ENCODE data around the gene TLDC2. TPM values are rescaled to one million over a fixed set of nuclear protein-coding genes. Genes with fewer than 3 reads are reported as not detected.
"Not testable (repeated sequence)": the region's sequence is repeated elsewhere in the genome, so short reads cannot be mapped to it uniquely, and the experiment has no call there.

TLDC2 gene
- total RNA-seq, 4 donors from 2014 or later = not detected

- TF ChIP-seq EP300 (IDR thresholded peaks at IDR 0.05) = no peak
- TF ChIP-seq POLR2AphosphoS5 (IDR thresholded peaks at IDR 0.05) = no peak
- TF ChIP-seq POLR2A (IDR thresholded peaks at IDR 0.05) = no peak
- no peak for TF ChIP-seq CTCF (IDR thresholded peaks at IDR 0.05)
- DNase-seq (ENCODE audit: low spot score in 2 of 2) = no peak
- H3K4me1 ChIP-seq = peaks cover 16% of the 10 kb centered on the region
- WGBS = 83% methylated on average over 6 of the region's 6 CpGs
- H3K27me3 ChIP-seq = no peaks in the 10 kb centered on the region
- H3K4me3 ChIP-seq = no peak overlapping the region
- no peak overlapping the region for H3K27ac ChIP-seq
- H3K9me3 ChIP-seq = no peaks in the 10 kb centered on the region
- peaks cover 74% of the 10 kb centered on the region for H3K36me3 ChIP-seq
These were observed 50.8 kb downstream of the TLDC2 start for GRCh38 chr20:36926653-36927200.

GRCh38 chr20:36927704-36928103, 51.8 kb downstream of the TLDC2 start:
- Histone ChIP-seq H3K4me1 (peaks cover 19% of the 10 kb centered on the region), H3K4me3 (no peak overlapping the region), H3K9me3 (no peaks in the 10 kb centered on the region), H3K27me3 (no peaks in the 10 kb centered on the region), H3K36me3 (peaks cover 75% of the 10 kb centered on the region), H3K27ac (no peak overlapping the region)
- TF ChIP-seq CTCF (IDR thresholded peaks at IDR 0.05) (no peak), POLR2A (IDR thresholded peaks at IDR 0.05) (no peak), POLR2AphosphoS5 (IDR thresholded peaks at IDR 0.05) (no peak), EP300 (IDR thresholded peaks at IDR 0.05) (no peak)
- no peak for DNase-seq (ENCODE audit: low spot score in 2 of 2)
- WGBS = 81% methylated on average over 1 of the region's 1 CpG

- H3K27me3 ChIP-seq = no peaks in the 10 kb centered on the region
- TF ChIP-seq CTCF (IDR thresholded peaks at IDR 0.05) = no peak
- TF ChIP-seq POLR2A (IDR thresholded peaks at IDR 0.05) = no peak
- no peak for TF ChIP-seq POLR2AphosphoS5 (IDR thresholded peaks at IDR 0.05)
- no peak for TF ChIP-seq EP300 (IDR thresholded peaks at IDR 0.05)
- 74% methylated on average over 6 of the region's 6 CpGs for WGBS
- H3K4me3 ChIP-seq = no peak overlapping the region
- H3K27ac ChIP-seq = no peak overlapping the region
- H3K9me3 ChIP-seq = no peaks in the 10 kb centered on the region
- H3K36me3 ChIP-seq = peaks cover 74% of the 10 kb centered on the region
- H3K4me1 ChIP-seq = peaks cover 20% of the 10 kb centered on the region
- DNase-seq (ENCODE audit: low spot score in 2 of 2) = peak in 1 of 2 donors; percentile 55
These were observed 53.4 kb downstream of the TLDC2 start for GRCh38 chr20:36929290-36929689.

GRCh38 chr20:36929691-36930090, 53.8 kb downstream of the TLDC2 start:
- WGBS = 98% methylated on average over 6 of the region's 6 CpGs
- Histone ChIP-seq H3K27me3 (no peaks in the 10 kb centered on the region), H3K4me1 (peaks cover 20% of the 10 kb centered on the region), H3K27ac (no peak overlapping the region), H3K9me3 (no peaks in the 10 kb centered on the region), H3K4me3 (no peak overlapping the region), H3K36me3 (peaks cover 76% of the 10 kb centered on the region)
- peak in 1 of 2 donors; percentile 53 for DNase-seq (ENCODE audit: low spot score in 2 of 2)
- no peak for TF ChIP-seq EP300 (IDR thresholded peaks at IDR 0.05)

GRCh38 chr20:36932067-36932466, 56.1 kb downstream of the TLDC2 start:
- 77% methylated on average over 12 of the region's 12 CpGs for WGBS
- H3K4me3 ChIP-seq, H3K27me3 ChIP-seq, H3K27ac ChIP-seq, H3K9me3 ChIP-seq: not testable (repeated sequence)
- peaks cover 60% of the 10 kb centered on the region for H3K36me3 ChIP-seq
- H3K4me1 ChIP-seq = peaks cover 35% of the 10 kb centered on the region
- DNase-seq (ENCODE audit: low spot score in 2 of 2) = peak; percentile 39 to 72

- peaks cover 42% of the 10 kb centered on the region for H3K4me1 ChIP-seq
- no peaks in the 10 kb centered on the region for H3K27me3 ChIP-seq
- peaks cover 53% of the 10 kb centered on the region for H3K36me3 ChIP-seq
- DNase-seq (ENCODE audit: low spot score in 2 of 2) = peak in 1 of 2 donors; percentile 49
- no peaks in the 10 kb centered on the region for H3K9me3 ChIP-seq
- H3K4me3 ChIP-seq = no peak overlapping the region
- WGBS = 60% methylated on average over 11 of the region's 11 CpGs
- TF ChIP-seq POLR2AphosphoS5 (IDR thresholded peaks at IDR 0.05) (no peak), POLR2A (IDR thresholded peaks at IDR 0.05) (no peak), EP300 (IDR thresholded peaks at IDR 0.05) (no peak), CTCF (IDR thresholded peaks at IDR 0.05) (no peak)
- no peak overlapping the region for H3K27ac ChIP-seq
These were observed 56.8 kb downstream of the TLDC2 start for GRCh38 chr20:36932476-36933426.

GRCh38 chr20:36933571-36933970, 57.6 kb downstream of the TLDC2 start:
- not testable (repeated sequence) for H3K27me3 ChIP-seq, H3K4me3 ChIP-seq, H3K9me3 ChIP-seq, H3K27ac ChIP-seq
- WGBS = 94% methylated on average over 16 of the region's 16 CpGs
- Histone ChIP-seq H3K36me3 (peaks cover 52% of the 10 kb centered on the region), H3K4me1 (peaks cover 50% of the 10 kb centered on the region)
- peak in 1 of 2 donors; percentile 62 for DNase-seq (ENCODE audit: low spot score in 2 of 2)
